Panc1 (cell line): ENCODE data around the gene LY6G6D.

Experiments used
- REST ChIP-seq, 2 experiments: IDR thresholded peaks; 2 replicates each; pipeline ENCODE4 v1.6.1; 2011 to 2012; ENCODE audit warnings: low read depth in 2 of 2, control low read depth in 1 of 2, low read length in 1 of 2, mild to moderate bottlenecking in 1 of 2, moderate library complexity in 1 of 2; ENCODE audit not compliant: insufficient read depth in 1 of 2
- SIN3A ChIP-seq: IDR thresholded peaks from 2 replicates; pipeline ENCODE4 v1.6.1; 2012; ENCODE audit warnings: low read depth, mild to moderate bottlenecking, low read length, moderate library complexity, borderline replicate concordance; ENCODE audit not compliant: insufficient read depth
- TF ChIP-seq, protein P1 (sequence below): fragments of 450-650 bp; IDR thresholded peaks from 2 replicates; pipeline ENCODE4 v1.5.1; 2017; ENCODE audit warnings: mild to moderate bottlenecking

DNA sequence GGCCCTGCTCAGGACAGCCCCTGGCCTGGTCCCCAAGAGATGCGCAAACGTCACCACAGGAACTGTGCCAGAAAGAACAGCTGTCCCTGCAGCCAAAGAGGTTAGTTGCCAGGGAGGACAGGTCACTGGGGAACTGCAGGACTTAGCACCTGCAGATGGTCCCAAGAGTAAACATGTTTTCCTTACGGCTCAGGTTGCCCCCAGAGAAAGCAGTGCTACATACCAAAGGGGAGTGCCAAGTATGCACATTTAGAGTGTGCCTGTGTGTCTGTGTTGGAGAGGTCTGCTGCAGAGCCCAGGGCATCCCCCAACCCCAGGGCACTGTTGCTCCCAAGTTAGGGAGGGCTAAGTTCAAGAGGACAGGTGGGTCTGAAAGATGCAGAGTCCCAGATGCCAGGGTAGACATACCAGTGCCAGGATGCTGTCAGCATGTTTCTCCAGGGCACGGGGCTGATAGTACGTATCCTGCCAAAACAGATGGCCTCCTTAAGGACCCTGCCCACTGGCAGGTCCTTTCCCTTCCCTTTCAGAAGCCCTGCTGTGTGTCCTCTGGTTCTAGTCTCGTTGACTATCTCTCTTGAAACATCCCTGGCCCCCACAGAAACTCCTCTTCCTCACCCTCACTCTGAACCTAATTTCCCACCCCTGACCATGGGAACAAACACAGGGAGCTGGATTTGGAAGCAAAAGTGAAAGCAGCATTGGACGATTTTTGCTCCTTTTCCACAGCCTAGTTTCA is 13.3 kb upstream of the LY6G6D start:
- TF ChIP-seq, protein P1, sequence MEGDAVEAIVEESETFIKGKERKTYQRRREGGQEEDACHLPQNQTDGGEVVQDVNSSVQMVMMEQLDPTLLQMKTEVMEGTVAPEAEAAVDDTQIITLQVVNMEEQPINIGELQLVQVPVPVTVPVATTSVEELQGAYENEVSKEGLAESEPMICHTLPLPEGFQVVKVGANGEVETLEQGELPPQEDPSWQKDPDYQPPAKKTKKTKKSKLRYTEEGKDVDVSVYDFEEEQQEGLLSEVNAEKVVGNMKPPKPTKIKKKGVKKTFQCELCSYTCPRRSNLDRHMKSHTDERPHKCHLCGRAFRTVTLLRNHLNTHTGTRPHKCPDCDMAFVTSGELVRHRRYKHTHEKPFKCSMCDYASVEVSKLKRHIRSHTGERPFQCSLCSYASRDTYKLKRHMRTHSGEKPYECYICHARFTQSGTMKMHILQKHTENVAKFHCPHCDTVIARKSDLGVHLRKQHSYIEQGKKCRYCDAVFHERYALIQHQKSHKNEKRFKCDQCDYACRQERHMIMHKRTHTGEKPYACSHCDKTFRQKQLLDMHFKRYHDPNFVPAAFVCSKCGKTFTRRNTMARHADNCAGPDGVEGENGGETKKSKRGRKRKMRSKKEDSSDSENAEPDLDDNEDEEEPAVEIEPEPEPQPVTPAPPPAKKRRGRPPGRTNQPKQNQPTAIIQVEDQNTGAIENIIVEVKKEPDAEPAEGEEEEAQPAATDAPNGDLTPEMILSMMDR, result no peak
- TF ChIP-seq REST (IDR thresholded peaks at IDR 0.05; ENCODE audit: insufficient read depth in 1 of 2, low read depth in 2 of 2, low read length in 1 of 2) (no peak), SIN3A (no peak)
